H9 (cell line): Measurements from ENCODE around the gene DDX55. TPM values are rescaled to one million over a fixed set of nuclear protein-coding genes. Genes with fewer than 3 reads are reported as not detected.

Experiments
- DNase-seq: peaks from one replicate; pipeline ENCODE4 v3.0.0-alpha.2; 2017
- H2AFZ ChIP-seq: one replicate; pipeline ENCODE4 v1.6.1; 2013; ENCODE audit warnings: mild to moderate bottlenecking, low read length, control low read depth, moderate library complexity
- H2AK5ac ChIP-seq: 2 replicates; pipeline ENCODE4 v1.6.1; 2013; ENCODE audit warnings: low read length, control low read depth, mixed read lengths; ENCODE audit not compliant: insufficient read length
- H2BK120ac ChIP-seq: one replicate; pipeline ENCODE4 v1.6.1; 2013; ENCODE audit warnings: low read depth, mild to moderate bottlenecking, low read length, control low read depth, inconsistent platforms; ENCODE audit not compliant: poor library complexity, severe bottlenecking
- H2BK12ac ChIP-seq: 2 replicates; pipeline ENCODE4 v1.6.1; 2013; ENCODE audit warnings: low read length, control low read depth, mixed read lengths, low read depth; ENCODE audit not compliant: insufficient read length
- H2BK15ac ChIP-seq: 2 replicates; pipeline ENCODE4 v1.6.1; 2013; ENCODE audit warnings: low read depth, low read length, control low read depth
- H2BK20ac ChIP-seq: one replicate; pipeline ENCODE4 v1.6.1; 2013; ENCODE audit warnings: low read depth, mild to moderate bottlenecking, low read length, control low read depth, inconsistent platforms; ENCODE audit not compliant: poor library complexity, severe bottlenecking
- H2BK5ac ChIP-seq: 2 replicates; pipeline ENCODE4 v1.6.1; 2013; ENCODE audit warnings: low read length, control low read depth, mixed read lengths; ENCODE audit not compliant: insufficient read length
- H3K14ac ChIP-seq: 2 replicates; pipeline ENCODE4 v1.6.1; 2013; ENCODE audit warnings: low read length, control low read depth; ENCODE audit not compliant: insufficient read depth
- H3K18ac ChIP-seq: 2 replicates; pipeline ENCODE4 v1.6.1; 2013; ENCODE audit warnings: low read depth, mild to moderate bottlenecking, mixed read lengths, low read length, control low read depth; ENCODE audit not compliant: insufficient read length
- H3K23ac ChIP-seq: 2 replicates; pipeline ENCODE4 v1.6.1; 2013; ENCODE audit warnings: low read length, control low read depth, mixed read lengths, low read depth; ENCODE audit not compliant: insufficient read length
- H3K23me2 ChIP-seq: 2 replicates; pipeline ENCODE4 v1.6.1; 2013; ENCODE audit warnings: low read depth, mild to moderate bottlenecking, mixed read lengths, low read length, control low read depth; ENCODE audit not compliant: insufficient read length, poor library complexity, severe bottlenecking
- H3K27ac ChIP-seq: 2 replicates; pipeline ENCODE4 v1.5.1; 2013; ENCODE audit warnings: low read length, control low read depth, mixed read lengths, low read depth; ENCODE audit not compliant: insufficient read length
- H3K27me3 ChIP-seq: 2 replicates; pipeline ENCODE4 v1.6.1; 2013; ENCODE audit warnings: low read length, control low read depth, inconsistent platforms; ENCODE audit not compliant: insufficient read depth
- H3K4ac ChIP-seq: 2 replicates; pipeline ENCODE4 v1.6.1; 2013; ENCODE audit warnings: low read depth, mild to moderate bottlenecking, control low read depth, inconsistent platforms, low read length, moderate library complexity
- H3K4me1 ChIP-seq: 2 replicates; pipeline ENCODE4 v1.6.1; 2013; ENCODE audit warnings: low read length, control low read depth, inconsistent platforms; ENCODE audit not compliant: insufficient read depth
- H3K4me2 ChIP-seq: 2 replicates; pipeline ENCODE4 v1.6.1; 2013; ENCODE audit warnings: low read length, control low read depth, mixed read lengths; ENCODE audit not compliant: insufficient read length, insufficient read depth
- H3K56ac ChIP-seq: 2 replicates; pipeline ENCODE4 v1.6.1; 2013; ENCODE audit warnings: low read depth, mild to moderate bottlenecking, mixed read lengths, low read length, control low read depth; ENCODE audit not compliant: insufficient read length
- H3K79me1 ChIP-seq: 2 replicates; pipeline ENCODE4 v1.6.1; 2013; ENCODE audit warnings: low read depth, mild to moderate bottlenecking, moderate library complexity, low read length, control low read depth, inconsistent platforms; ENCODE audit not compliant: insufficient read depth, poor library complexity, severe bottlenecking
- H3K79me2 ChIP-seq: 2 replicates; pipeline ENCODE4 v1.6.1; 2013; ENCODE audit warnings: low read length, control low read depth, inconsistent platforms; ENCODE audit not compliant: insufficient read depth
- H3K9ac ChIP-seq: 2 replicates; pipeline ENCODE4 v1.6.1; 2013; ENCODE audit warnings: low read length, control low read depth, mixed read lengths; ENCODE audit not compliant: insufficient read length; ENCODE audit errors: extremely low read depth
- H3K9me3 ChIP-seq: one replicate; pipeline ENCODE4 v1.6.1; 2013; ENCODE audit warnings: low read depth, low read length, inconsistent platforms; ENCODE audit not compliant: control insufficient read depth
- H3T11ph ChIP-seq: one replicate; pipeline ENCODE4 v1.6.1; 2013; ENCODE audit warnings: mild to moderate bottlenecking, low read length, control low read depth, inconsistent platforms
- H4K20me1 ChIP-seq: one replicate; pipeline ENCODE4 v1.6.1; 2013; ENCODE audit not compliant: control insufficient read depth, insufficient read length, insufficient read depth
- H4K5ac ChIP-seq: 2 replicates; pipeline ENCODE4 v1.6.1; 2013; ENCODE audit warnings: low read depth, mild to moderate bottlenecking, mixed read lengths, low read length, control low read depth; ENCODE audit not compliant: insufficient read length
- H4K8ac ChIP-seq: replicated peaks from 2 replicates; pipeline ENCODE4 v1.6.1; 2013; ENCODE audit warnings: low read length, control low read depth, mixed read lengths, low read depth; ENCODE audit not compliant: insufficient read length
- H4K91ac ChIP-seq: 2 replicates; pipeline ENCODE4 v1.6.1; 2013; ENCODE audit warnings: low read depth, mild to moderate bottlenecking, moderate library complexity, mixed read lengths, low read length, control low read depth; ENCODE audit not compliant: insufficient read length
- H3K27ac Mint-ChIP-seq, 3 experiments: 2 replicates in 2 of 3; 3 replicates in 1 of 3; pipeline ENCODE4 v1.8.0; 2020 to 2021; ENCODE audit warnings: mixed read lengths in 3 of 3, mild to moderate bottlenecking in 1 of 3, moderate library complexity in 1 of 3
- H3K27me3 Mint-ChIP-seq: 2 replicates; pipeline ENCODE4 v1.8.0; 2021; ENCODE audit warnings: low read depth, mild to moderate bottlenecking, moderate library complexity, mixed read lengths
- H3K36me3 Mint-ChIP-seq, 3 experiments: 2 replicates in 2 of 3; 3 replicates in 1 of 3; pipeline ENCODE4 v1.8.0; 2020 to 2021; ENCODE audit warnings: low read depth in 3 of 3, mixed read lengths in 3 of 3; ENCODE audit not compliant: insufficient read depth in 1 of 3
- H3K4me1 Mint-ChIP-seq, 2 experiments: 2 replicates each; pipeline ENCODE4 v1.8.0; 2020; ENCODE audit warnings: mixed read lengths in 2 of 2
- H3K4me3 Mint-ChIP-seq, 2 experiments: 2 replicates in 1 of 2; 3 replicates in 1 of 2; pipeline ENCODE4 v1.8.0; 2020 to 2021; ENCODE audit warnings: mild to moderate bottlenecking in 2 of 2, mixed read lengths in 2 of 2, moderate library complexity in 1 of 2
- H3K9me3 Mint-ChIP-seq, 2 experiments: 2 replicates in 1 of 2; 3 replicates in 1 of 2; pipeline ENCODE4 v1.8.0; 2020; ENCODE audit warnings: mild to moderate bottlenecking in 2 of 2, mixed read lengths in 2 of 2, moderate library complexity in 1 of 2
- CTCF ChIP-seq: fragments of 200-600 bp; sonication (generic); conservative IDR thresholded peaks from 3 replicates; pipeline ENCODE4 v1.8.0; 2021; ENCODE audit warnings: antibody characterized with exemption, mild to moderate bottlenecking
- WGBS: extraction: QIAGEN DNeasy Blood & Tissue Kit; methylation state at CpG from one replicate; pipeline ENCODE4 v1.1.7; 2013; ENCODE audit warnings: missing lambda C conversion rate, low lambda C conversion rate, mixed read lengths; ENCODE audit not compliant: insufficient read length; ENCODE audit errors: extremely low coverage; 5-methylcytosine and 5-hydroxymethylcytosine counted together
- total RNA-seq: library from RNA; stranded (reverse); gene quantifications from 2 replicates; pipeline ENCODE4 v1.2.1, GENCODE V29; 2021

The DDX55 gene
- total RNA-seq, 1 experiment from 2014 or later, result 51.7 TPM

- H2BK120ac ChIP-seq, result no peak overlapping the region
- no peak for TF ChIP-seq CTCF
- H4K8ac ChIP-seq, result no peak overlapping the region
- no peaks in the 10 kb centered on the region for H3K4me1 ChIP-seq
- no peaks in the 10 kb centered on the region for H3K27me3 Mint-ChIP-seq
- no peak overlapping the region for H4K91ac ChIP-seq
- H3K18ac ChIP-seq, result no peak overlapping the region
- no peak overlapping the region for H3K9ac ChIP-seq
- H3K79me1 ChIP-seq, result peaks cover 3% of the 10 kb centered on the region
- H2BK5ac ChIP-seq, result no peak overlapping the region
- H3K14ac ChIP-seq, result no peak overlapping the region
- no peak overlapping the region for H2AK5ac ChIP-seq
- no peak overlapping the region for H3K4ac ChIP-seq
- no CpG with 5 or more reads among the region's 3 CpGs for WGBS
- H3K79me2 ChIP-seq, result peaks cover 2% of the 10 kb centered on the region; the same call in 1 of the 2 replicates
- no peak overlapping the region for H3K27ac ChIP-seq
- H3K23me2 ChIP-seq, result no peaks in the 10 kb centered on the region
- no peak overlapping the region for H4K5ac ChIP-seq
- no peaks in the 10 kb centered on the region for H4K20me1 ChIP-seq
- peaks cover 14 to 52% (median 31%) of the 10 kb centered on the region in 3 experiments; a peak in 6 of 7 replicates for H3K36me3 Mint-ChIP-seq
- no peak overlapping the region for H2BK15ac ChIP-seq
- H3K4me3 Mint-ChIP-seq, result no peak overlapping the region
- H2AFZ ChIP-seq, result no peak overlapping the region
- H3T11ph ChIP-seq, result no peak overlapping the region
- H3K27me3 ChIP-seq, result no peaks in the 10 kb centered on the region
- no peak for DNase-seq
- no peaks in the 10 kb centered on the region for H3K9me3 Mint-ChIP-seq
- H3K4me2 ChIP-seq, result no peak overlapping the region
- H2BK12ac ChIP-seq, result no peak overlapping the region
- no peak overlapping the region for H2BK20ac ChIP-seq
- no peaks in the 10 kb centered on the region for H3K9me3 ChIP-seq
- peaks cover 3 to 5% of the 10 kb centered on the region in 2 experiments for H3K4me1 Mint-ChIP-seq
- H3K56ac ChIP-seq, result no peak overlapping the region
- H3K23ac ChIP-seq, result no peak overlapping the region
- H3K27ac Mint-ChIP-seq, result no peak overlapping the region
These were observed 4.8 kb upstream of the DDX55 start for GRCh38 chr12:123597100-123597499.
